Measurements from ENCODE around the gene AGBL3. TPM values are rescaled to one million over a fixed set of nuclear protein-coding genes. Genes with fewer than 3 reads are reported as not detected.

Gene AGBL3
- total RNA-seq, 4 donors from 2014 or later = 0.61 to 1.9 (median 1.0) TPM

GRCh38 chr7:135143885-135144668 lies 157.8 kb downstream of the AGBL3 start:
- Histone ChIP-seq H3K27me3 (no peaks in the 10 kb centered on the region), H3K4me1 (peaks cover 22 to 23% of the 10 kb centered on the region in 2 donors), H3K4me3 (no peak overlapping the region), H3K9me3 (no peaks in the 10 kb centered on the region), H3K27ac (peak overlapping the region; percentile 3 to 99 (median 80)), H3K36me3 (no peaks in the 10 kb centered on the region)
- in situ Hi-C loops (cut with MboI; ENCODE audit: low sequenced_read_pairs in 4 of 4) (no loop called here), intact Hi-C loops (cut with DNase I; ENCODE audit: low total_unique reads) (loop anchor here (10.0 kb wide), 1 partner anchor 831 kb away; the partner anchor contains the start of gene MTPN)
- TF ChIP-seq CTCF (IDR thresholded peaks at IDR 0.05 in 4 of 5, conservative IDR thresholded peaks at IDR 0.05 in 1 of 5) (no peak), POLR2A (IDR thresholded peaks at IDR 0.05) (no peak)
- DNase-seq = no peak
- no peak for ATAC-seq

- peak in 1 of 2 donors; percentile 69 for DNase-seq
- TF ChIP-seq CTCF (IDR thresholded peaks at IDR 0.05 in 4 of 5, conservative IDR thresholded peaks at IDR 0.05 in 1 of 5) = no peak
- peak in 1 of 2 donors; percentile 30 for TF ChIP-seq POLR2A (IDR thresholded peaks at IDR 0.05)
- intact Hi-C loops (cut with DNase I; ENCODE audit: low total_unique reads) = loop anchor here (1.0 to 10.0 kb wide), 6 partner anchors 23 to 1895 kb away; partner anchors contain the start of genes AGBL3, BPGM, CYREN and EXOC4
- no peaks in the 10 kb centered on the region for H3K27me3 ChIP-seq
- H3K4me1 ChIP-seq = peaks cover 38 to 46% of the 10 kb centered on the region in 2 donors
- in situ Hi-C loops (cut with MboI; ENCODE audit: low sequenced_read_pairs in 4 of 4) = no loop called here
- H3K4me3 ChIP-seq = peak overlapping the region; percentile 74 to 79 (median 78)
- peaks cover 0 to 11% of the 10 kb centered on the region in 2 donors for H3K36me3 ChIP-seq
- H3K9me3 ChIP-seq = no peaks in the 10 kb centered on the region
- peak overlapping the region; percentile 96 to 99 (median 98) for H3K27ac ChIP-seq
- ATAC-seq = peak; percentile 68 to 85
Observed at GRCh38 chr7:135147341-135147898, 161.1 kb downstream of the AGBL3 start.

- intact Hi-C loops (cut with DNase I; ENCODE audit: low total_unique reads) = loop anchor here (1.0 to 10.0 kb wide), 6 partner anchors 22 to 1896 kb away; partner anchors contain the start of genes AGBL3, BPGM, CYREN and EXOC4
- in situ Hi-C loops (cut with MboI; ENCODE audit: low sequenced_read_pairs in 4 of 4) = no loop called here
- Histone ChIP-seq H3K36me3 (peaks cover 0 to 16% of the 10 kb centered on the region in 2 donors), H3K27ac (peak within 1 kb of the TSS; percentile 96 to 99 (median 98)), H3K4me3 (peak within 1 kb of the TSS; percentile 74 to 79 (median 78)), H3K4me1 (peaks cover 45 to 47% of the 10 kb centered on the region in 2 donors), H3K9me3 (no peaks in the 10 kb centered on the region), H3K27me3 (no peaks in the 10 kb centered on the region)
- DNase-seq (peak; percentile 73 to 80), ATAC-seq (peak; percentile 81 to 84)
- TF ChIP-seq POLR2A (IDR thresholded peaks at IDR 0.05) = peak; percentile 93 to 97
- peak in 1 of 5 experiments; percentile 15 for TF ChIP-seq CTCF (IDR thresholded peaks at IDR 0.05 in 4 of 5, conservative IDR thresholded peaks at IDR 0.05 in 1 of 5)
Observed at GRCh38 chr7:135147899-135148721, 161.8 kb downstream of the AGBL3 start, which contains the start of gene TMEM140. TSS of gene TMEM140 (plus strand) at chr7:135148072. CDS start at chr7:135164442, 16,370 bp downstream.

- Histone ChIP-seq H3K9me3 (no peaks in the 10 kb centered on the region), H3K27me3 (no peaks in the 10 kb centered on the region), H3K4me3 (peak overlapping the region; percentile 74 to 79 (median 78)), H3K4me1 (peaks cover 48 to 62% of the 10 kb centered on the region in 2 donors), H3K27ac (peak overlapping the region; percentile 96 to 99 (median 98)), H3K36me3 (peaks cover 0 to 16% of the 10 kb centered on the region in 2 donors)
- DNase-seq (peak; percentile 65 to 67), ATAC-seq (peak; percentile 5 to 30)
- no peak for TF ChIP-seq CTCF (IDR thresholded peaks at IDR 0.05 in 4 of 5, conservative IDR thresholded peaks at IDR 0.05 in 1 of 5)
- peak; percentile 78 to 80 for TF ChIP-seq POLR2A (IDR thresholded peaks at IDR 0.05)
- intact Hi-C loops (cut with DNase I; ENCODE audit: low total_unique reads) (no loop called here), in situ Hi-C loops (cut with MboI; ENCODE audit: low sequenced_read_pairs in 4 of 4) (no loop called here)
Observed at GRCh38 chr7:135150072-135150782, 163.9 kb downstream of the AGBL3 start.
